HEK293 (cell line): ENCODE data around the gene SSTR4.

Source experiments
- CTCF ChIA-PET: fragments of 350-600 bp; formaldehyde crosslinking; extraction: SDS; loops from one replicate; lab custom pipeline; 2021; ENCODE audit warnings: antibody characterized with exemption; lab: Yijun Ruan, JAX
- POLR2A ChIA-PET: fragments of 300-600 bp; formaldehyde crosslinking; extraction: SDS; loops from one replicate; lab custom pipeline; 2020; ENCODE audit warnings: antibody characterized with exemption, inconsistent platforms; lab: Yijun Ruan, JAX
- H3K27ac ChIP-seq: fragments of 200-500 bp; sonication (Bioruptor generic); 2 replicates; pipeline ENCODE4 v1.5.1; 2014; ENCODE audit warnings: low read depth, low read length, control low read depth, inconsistent platforms; ENCODE audit errors: extremely low read depth
- H3K36me3 ChIP-seq, 2 experiments: fragments of 200-500 bp in 1 of 2; sonication (Bioruptor generic) in 1 of 2; 1 replicate in 1 of 2; 2 replicates in 1 of 2; pipeline ENCODE4 v1.5.1; 2014 to 2017; ENCODE audit warnings: inconsistent platforms in 2 of 2, low read length in 2 of 2; ENCODE audit not compliant: control insufficient read depth in 2 of 2, insufficient read depth in 1 of 2
- H3K4me1 ChIP-seq: fragments of 200-500 bp; sonication (Bioruptor generic); 2 replicates; pipeline ENCODE4 v1.5.1; 2014; ENCODE audit warnings: mild to moderate bottlenecking, low read length, inconsistent platforms; ENCODE audit not compliant: control insufficient read depth, insufficient read depth
- H3K4me3 ChIP-seq: 2 replicates; pipeline ENCODE4 v1.5.1; 2011; ENCODE audit warnings: low read depth, mild to moderate bottlenecking, control low read depth, low read length, moderate library complexity
- H3K9me3 ChIP-seq: fragments of 200-500 bp; sonication (Bioruptor generic); 2 replicates; pipeline ENCODE4 v1.5.1; 2014; ENCODE audit warnings: low read depth, low read length, inconsistent platforms; ENCODE audit not compliant: control insufficient read depth, insufficient read depth
- MYNN ChIP-seq: fragments of 450-650 bp; formaldehyde crosslinking; IDR thresholded peaks from 2 replicates; pipeline ENCODE4 v1.5.1; 2016; ENCODE audit warnings: missing biosample characterization, missing genetic modification characterization, borderline replicate concordance
- MZF1 ChIP-seq: fragments of 450-650 bp; formaldehyde crosslinking; IDR thresholded peaks from 2 replicates; pipeline ENCODE4 v1.5.1; 2017; ENCODE audit warnings: missing biosample characterization, missing genetic modification characterization, borderline replicate concordance
- SCRT1 ChIP-seq: fragments of 450-650 bp; formaldehyde crosslinking; IDR thresholded peaks from 2 replicates; pipeline ENCODE4 v1.5.1; 2016; ENCODE audit warnings: missing biosample characterization, missing genetic modification characterization, borderline replicate concordance
- ZBTB17 ChIP-seq: fragments of 450-650 bp; formaldehyde crosslinking; IDR thresholded peaks from 2 replicates; pipeline ENCODE4 v1.5.1; 2016; ENCODE audit warnings: missing biosample characterization, missing genetic modification characterization
- ZEB2 ChIP-seq: fragments of 450-650 bp; formaldehyde crosslinking; IDR thresholded peaks from 2 replicates; pipeline ENCODE4 v1.5.1; 2016; ENCODE audit warnings: missing biosample characterization, missing genetic modification characterization
- ZFP3 ChIP-seq: fragments of 450-650 bp; formaldehyde crosslinking; IDR thresholded peaks from 2 replicates; pipeline ENCODE4 v1.5.1; 2016; ENCODE audit warnings: low read depth, missing biosample characterization, missing genetic modification characterization
- ZIC2 ChIP-seq: fragments of 450-650 bp; formaldehyde crosslinking; IDR thresholded peaks from 2 replicates; pipeline ENCODE4 v1.5.1; 2016; ENCODE audit warnings: missing biosample characterization, missing genetic modification characterization
- ZNF155 ChIP-seq: fragments of 450-650 bp; formaldehyde crosslinking; IDR thresholded peaks from 2 replicates; pipeline ENCODE4 v1.5.1; 2016; ENCODE audit warnings: missing biosample characterization, missing genetic modification characterization
- ZNF175 ChIP-seq: fragments of 450-650 bp; formaldehyde crosslinking; IDR thresholded peaks from 2 replicates; pipeline ENCODE4 v1.5.1; 2016; ENCODE audit warnings: missing biosample characterization, missing genetic modification characterization
- ZNF292 ChIP-seq: fragments of 450-650 bp; formaldehyde crosslinking; IDR thresholded peaks from 2 replicates; pipeline ENCODE4 v1.5.1; 2016; ENCODE audit warnings: low read depth, missing biosample characterization, missing genetic modification characterization, borderline replicate concordance
- ZNF335 ChIP-seq: fragments of 450-650 bp; formaldehyde crosslinking; conservative IDR thresholded peaks from 2 replicates; pipeline ENCODE4 v1.5.1; 2016; ENCODE audit warnings: missing biosample characterization, missing genetic modification characterization
- ZNF416 ChIP-seq: fragments of 450-650 bp; formaldehyde crosslinking; IDR thresholded peaks from 2 replicates; pipeline ENCODE4 v1.5.1; 2016; ENCODE audit warnings: missing biosample characterization, missing genetic modification characterization
- ZNF501 ChIP-seq: fragments of 450-650 bp; formaldehyde crosslinking; IDR thresholded peaks from 2 replicates; pipeline ENCODE4 v1.5.1; 2016; ENCODE audit warnings: missing biosample characterization, missing genetic modification characterization
- ZNF521 ChIP-seq: fragments of 450-650 bp; formaldehyde crosslinking; IDR thresholded peaks from 2 replicates; pipeline ENCODE4 v1.5.1; 2017; ENCODE audit warnings: missing biosample characterization, mild to moderate bottlenecking, missing genetic modification characterization
- ZNF529 ChIP-seq: fragments of 450-650 bp; formaldehyde crosslinking; IDR thresholded peaks from 2 replicates; pipeline ENCODE4 v1.5.1; 2017; ENCODE audit warnings: missing genetic modification characterization, missing biosample characterization; ENCODE audit not compliant: insufficient replicate concordance
- ZNF658 ChIP-seq: fragments of 450-650 bp; formaldehyde crosslinking; IDR thresholded peaks from 2 replicates; pipeline ENCODE4; 2016; ENCODE audit warnings: missing biosample characterization, missing genetic modification characterization
- ZNF768 ChIP-seq: fragments of 450-650 bp; formaldehyde crosslinking; IDR thresholded peaks from 2 replicates; pipeline ENCODE4 v1.5.1; 2018; ENCODE audit warnings: missing biosample characterization, mild to moderate bottlenecking, missing genetic modification characterization
- ZNF791 ChIP-seq: fragments of 450-650 bp; formaldehyde crosslinking; IDR thresholded peaks from 2 replicates; pipeline ENCODE4 v1.5.1; 2016; ENCODE audit warnings: missing biosample characterization, missing genetic modification characterization
- ZNF830 ChIP-seq: fragments of 450-650 bp; IDR thresholded peaks from 2 replicates; pipeline ENCODE4 v1.5.0; 2018; ENCODE audit warnings: missing biosample characterization, missing genetic modification characterization, low read depth, mild to moderate bottlenecking, moderate library complexity
- TF ChIP-seq, protein P1 (sequence below): IDR thresholded peaks from 2 replicates; pipeline ENCODE4 v1.6.1; 2011; ENCODE audit warnings: mild to moderate bottlenecking, low read depth, low read length, borderline replicate concordance
- TF ChIP-seq, protein P2 (sequence below): fragments of 450-650 bp; formaldehyde crosslinking; IDR thresholded peaks from 2 replicates; pipeline ENCODE4 v1.5.1; 2016; ENCODE audit warnings: missing biosample characterization, missing genetic modification characterization

The SSTR4 gene

DNA sequence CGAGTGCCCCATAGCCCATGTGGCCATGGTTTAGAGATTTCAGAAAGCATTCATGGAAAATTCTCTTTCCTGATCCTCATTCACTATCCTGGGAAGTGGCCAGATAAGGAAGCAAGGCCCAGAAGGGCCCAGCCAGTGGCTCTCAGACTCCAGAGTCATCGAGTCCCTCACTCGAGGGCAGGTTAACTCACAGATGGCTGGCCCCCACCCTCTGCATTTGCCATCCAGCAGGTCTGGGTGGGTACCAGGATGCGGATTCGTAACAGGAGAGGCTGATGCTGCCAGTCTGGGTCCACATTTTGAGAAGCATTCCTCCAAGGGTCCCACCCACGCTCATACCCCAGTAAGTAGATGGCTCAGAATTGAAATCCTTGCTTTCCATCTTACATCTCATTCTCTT is 3.8 kb upstream of the SSTR4 start (continued):
- TF ChIP-seq SCRT1 (tag by site-specific recombination) (no peak), ZNF791 (no peak), ZFP3 (tag by site-specific recombination) (no peak), ZBTB17 (tag by site-specific recombination) (no peak)
- TF ChIP-seq, protein P1, sequence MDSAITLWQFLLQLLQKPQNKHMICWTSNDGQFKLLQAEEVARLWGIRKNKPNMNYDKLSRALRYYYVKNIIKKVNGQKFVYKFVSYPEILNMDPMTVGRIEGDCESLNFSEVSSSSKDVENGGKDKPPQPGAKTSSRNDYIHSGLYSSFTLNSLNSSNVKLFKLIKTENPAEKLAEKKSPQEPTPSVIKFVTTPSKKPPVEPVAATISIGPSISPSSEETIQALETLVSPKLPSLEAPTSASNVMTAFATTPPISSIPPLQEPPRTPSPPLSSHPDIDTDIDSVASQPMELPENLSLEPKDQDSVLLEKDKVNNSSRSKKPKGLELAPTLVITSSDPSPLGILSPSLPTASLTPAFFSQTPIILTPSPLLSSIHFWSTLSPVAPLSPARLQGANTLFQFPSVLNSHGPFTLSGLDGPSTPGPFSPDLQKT: no peak

DNA sequence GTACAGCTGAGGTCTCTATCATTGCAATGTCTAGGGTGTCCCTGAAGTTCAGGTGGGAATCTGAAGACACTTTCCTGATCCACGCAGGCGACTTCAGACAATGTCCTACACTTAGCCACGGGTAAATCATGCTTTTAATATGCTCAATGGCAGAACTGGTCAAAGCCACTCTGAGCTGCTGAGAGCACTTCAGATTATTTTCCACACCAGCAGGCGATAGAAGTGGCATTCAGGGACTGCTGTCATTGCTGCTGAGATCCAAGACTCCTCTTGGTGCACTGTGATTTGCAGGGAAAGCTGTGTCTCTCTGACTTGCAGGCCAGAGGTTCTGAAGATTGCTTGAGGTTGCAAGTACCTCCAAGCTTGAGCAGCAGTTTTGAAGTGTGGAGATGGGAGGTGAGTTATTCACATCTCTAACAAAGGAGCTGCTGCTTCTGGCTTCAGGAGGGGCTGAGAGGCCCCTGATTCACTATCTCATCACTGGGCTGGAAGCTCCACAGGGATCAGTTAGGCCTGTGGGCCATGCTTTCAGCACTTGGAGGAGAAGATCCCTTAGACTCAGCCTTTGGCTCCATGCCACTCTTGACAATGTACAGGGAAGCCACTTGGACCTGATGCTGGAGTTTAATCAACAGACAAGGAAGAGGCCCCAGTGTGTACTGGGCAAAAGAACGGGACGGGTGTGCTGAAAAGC is 2.9 kb upstream of the SSTR4 start:
- TF ChIP-seq MYNN (tag by site-specific recombination) (no peak), ZNF768 (tag by site-specific recombination) (no peak), ZNF658 (tag by site-specific recombination) (no peak), ZNF155 (no peak), ZNF335 (tag by site-specific recombination) (no peak), ZEB2 (no peak), ZNF416 (no peak)
- TF ChIP-seq, protein P2, sequence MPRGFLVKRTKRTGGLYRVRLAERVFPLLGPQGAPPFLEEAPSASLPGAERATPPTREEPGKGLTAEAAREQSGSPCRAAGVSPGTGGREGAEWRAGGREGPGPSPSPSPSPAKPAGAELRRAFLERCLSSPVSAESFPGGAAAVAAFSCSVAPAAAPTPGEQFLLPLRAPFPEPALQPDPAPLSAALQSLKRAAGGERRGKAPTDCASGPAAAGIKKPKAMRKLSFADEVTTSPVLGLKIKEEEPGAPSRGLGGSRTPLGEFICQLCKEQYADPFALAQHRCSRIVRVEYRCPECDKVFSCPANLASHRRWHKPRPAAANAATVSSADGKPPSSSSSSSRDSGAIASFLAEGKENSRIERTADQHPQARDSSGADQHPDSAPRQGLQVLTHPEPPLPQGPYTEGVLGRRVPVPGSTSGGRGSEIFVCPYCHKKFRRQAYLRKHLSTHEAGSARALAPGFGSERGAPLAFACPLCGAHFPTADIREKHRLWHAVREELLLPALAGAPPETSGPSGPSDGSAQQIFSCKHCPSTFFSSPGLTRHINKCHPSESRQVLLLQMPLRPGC (tag by site-specific recombination): no peak
- Histone ChIP-seq H3K4me1 (no peaks in the 10 kb centered on the region; the same call in 1 of the 2 replicates), H3K9me3 (no peaks in the 10 kb centered on the region), H3K36me3 (no peaks in the 10 kb centered on the region), H3K4me3 (no peak overlapping the region), H3K27ac (no peak overlapping the region)
- CTCF ChIA-PET: interaction anchor here (0.6 to 1.0 kb wide), 2 partner anchors 10 to 58 kb away, joined by 3 read pairs; no protein-coding TSS in a partner anchor
- POLR2A ChIA-PET: no interaction called here

DNA sequence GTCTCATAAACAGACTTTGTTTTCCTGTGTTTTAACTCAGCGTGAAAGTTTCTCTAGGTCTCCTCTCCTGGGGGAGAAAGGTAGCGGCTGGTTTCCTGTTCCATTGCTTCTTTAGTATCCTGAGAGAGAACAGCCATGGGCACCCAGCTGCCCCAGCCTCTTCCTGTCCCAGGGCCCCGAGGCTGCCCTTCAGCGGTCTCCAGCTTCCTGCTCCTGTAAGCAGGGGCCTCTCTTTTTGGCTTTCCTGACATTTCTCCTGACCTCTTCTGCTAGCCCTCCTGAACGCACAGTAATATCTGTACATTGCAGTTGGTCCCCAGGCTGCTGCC is 2.4 kb upstream of the SSTR4 start:
- CTCF ChIA-PET: interaction anchor here (0.6 to 1.0 kb wide), 2 partner anchors 10 to 58 kb away, joined by 3 read pairs; no protein-coding TSS in a partner anchor
- POLR2A ChIA-PET: no interaction called here
- H3K4me1 ChIP-seq: no peaks in the 10 kb centered on the region; the same call in 1 of the 2 replicates
- H3K9me3 ChIP-seq: no peaks in the 10 kb centered on the region
- H3K4me3 ChIP-seq: no peak overlapping the region
- no peaks in the 10 kb centered on the region for H3K36me3 ChIP-seq
- H3K27ac ChIP-seq: no peak overlapping the region
- no peak for TF ChIP-seq ZNF521 (tag by site-specific recombination)
- TF ChIP-seq ZNF830 (tag by site-specific recombination): no peak
- TF ChIP-seq MZF1 (tag by site-specific recombination): no peak
- no peak for TF ChIP-seq ZNF529 (tag by site-specific recombination)
- TF ChIP-seq ZNF292 (tag by site-specific recombination): no peak
- no peak for TF ChIP-seq ZNF175 (tag by site-specific recombination)
- no peak for TF ChIP-seq ZNF501 (tag by site-specific recombination)
- no peak for TF ChIP-seq ZIC2 (tag by site-specific recombination)
- TF ChIP-seq, all 188 proteins: peak for 0
